Keratinocyte (primary cell): ENCODE data around the gene ARRB1. TPM values are rescaled to one million over a fixed set of nuclear protein-coding genes. Genes with fewer than 3 reads are reported as not detected.

Source experiments
- DNase-seq: peaks from one replicate; pipeline ENCODE4 v3.0.0-alpha.2; 2011; ENCODE audit warnings: low read depth, missing footprints, low spot score
- FAIRE-seq: peaks from 2 replicates; lab custom pipeline; 2011; peaks lifted over from hg19 to GRCh38; lab: Jason Lieb, UNC
- H2AFZ ChIP-seq: 2 replicates; pipeline ENCODE4 v1.6.0; 2012; ENCODE audit warnings: low read length, control low read depth, inconsistent platforms; ENCODE audit not compliant: control insufficient read depth
- H3K27ac ChIP-seq: 2 replicates; pipeline ENCODE4 v1.5.1; 2011; ENCODE audit warnings: low read length; ENCODE audit not compliant: control insufficient read depth, insufficient read depth
- H3K27me3 ChIP-seq: 3 replicates; pipeline ENCODE4 v1.6.0; 2011; ENCODE audit warnings: low read length; ENCODE audit not compliant: control insufficient read depth, insufficient read depth; ENCODE audit errors: extremely low read depth
- H3K36me3 ChIP-seq, 2 experiments: 2 replicates in 1 of 2; 3 replicates in 1 of 2; pipeline ENCODE4 v1.5.1; 2011; ENCODE audit warnings: low read length in 2 of 2, mild to moderate bottlenecking in 1 of 2; ENCODE audit not compliant: control insufficient read depth in 2 of 2, insufficient read depth in 2 of 2; ENCODE audit errors: extremely low read depth in 1 of 2
- H3K4me1 ChIP-seq: 3 replicates; pipeline ENCODE4 v1.5.1; 2011; ENCODE audit warnings: low read length; ENCODE audit not compliant: control insufficient read depth, insufficient read depth; ENCODE audit errors: extremely low read depth
- H3K4me2 ChIP-seq: 3 replicates; pipeline ENCODE4 v1.6.0; 2011; ENCODE audit warnings: low read depth, low read length; ENCODE audit not compliant: control insufficient read depth, insufficient read depth; ENCODE audit errors: extremely low read depth
- H3K4me3 ChIP-seq, 3 experiments: fragments of 200-600 bp in 1 of 3; sonication (generic) in 1 of 3; 2 replicates in 2 of 3; 3 replicates in 1 of 3; pipeline ENCODE4 v1.5.1; 2011 to 2016; ENCODE audit warnings: low read length in 3 of 3, mild to moderate bottlenecking in 3 of 3, control low read depth in 2 of 3, inconsistent platforms in 1 of 3, low read depth in 1 of 3, mixed read lengths in 1 of 3, mixed run types in 1 of 3, moderate library complexity in 1 of 3; ENCODE audit not compliant: control insufficient read depth in 2 of 3, insufficient read depth in 2 of 3; ENCODE audit errors: extremely low read depth in 1 of 3
- H3K79me2 ChIP-seq: 2 replicates; pipeline ENCODE4 v1.6.0; 2012; ENCODE audit warnings: low read length; ENCODE audit not compliant: control insufficient read depth, insufficient read depth
- H3K9ac ChIP-seq: 3 replicates; pipeline ENCODE4 v1.6.0; 2011; ENCODE audit warnings: low read length; ENCODE audit not compliant: control insufficient read depth, insufficient read depth; ENCODE audit errors: extremely low read depth
- H3K9me1 ChIP-seq: 3 replicates; pipeline ENCODE4 v1.6.0; 2011; ENCODE audit warnings: low read length; ENCODE audit not compliant: control insufficient read depth, insufficient read depth; ENCODE audit errors: extremely low read depth
- H3K9me3 ChIP-seq: 2 replicates; pipeline ENCODE4 v1.5.1; 2012; ENCODE audit warnings: low read depth, low read length; ENCODE audit not compliant: control insufficient read depth
- H4K20me1 ChIP-seq: 3 replicates; pipeline ENCODE4 v1.6.0; 2011; ENCODE audit warnings: low read length; ENCODE audit not compliant: control insufficient read depth, insufficient read depth; ENCODE audit errors: extremely low read depth
- EZH2 ChIP-seq: IDR thresholded peaks from one replicate; pipeline ENCODE4 v1.6.1; 2012; ENCODE audit warnings: inconsistent platforms, mild to moderate bottlenecking, low read length, moderate library complexity
- dilution Hi-C: fragments of 300-500 bp; cut with MboI; formaldehyde crosslinking; loops from one replicate; pipeline ENCODE4 v1.7.0; 2020; ENCODE audit warnings: low sequenced_read_pairs; ENCODE audit not compliant: extremely low pct_ligation_motif_present
- polyA plus RNA-seq, 5 experiments: library from polyadenylated mRNA; depleted of rRNA in 3 of 5; stranded (reverse) in 3 of 5; stranded (forward) in 1 of 5; unstranded in 1 of 5; fragments of >200 nt; gene quantifications; 1 replicate in 1 of 5; 2 replicates in 3 of 5; 3 replicates in 1 of 5; pipeline versions ENCODE4 v1.2.1 to v1.2.3, GENCODE V29; 2011 to 2012; ENCODE audit warnings: missing spikeins in 2 of 5, low read depth in 1 of 5, low replicate concordance in 1 of 5
- TF ChIP-seq, protein P1 (sequence below), 3 experiments: IDR thresholded peaks in 1 of 3; conservative IDR thresholded peaks in 1 of 3; optimal IDR thresholded peaks in 1 of 3; 2 replicates in 2 of 3; 3 replicates in 1 of 3; pipeline versions ENCODE3 to v1.5.1; 2011; ENCODE audit warnings: low read length in 3 of 3, mild to moderate bottlenecking in 3 of 3, moderate library complexity in 2 of 3, control low read depth in 1 of 3, inconsistent platforms in 1 of 3; ENCODE audit not compliant: insufficient read depth in 2 of 3; ENCODE audit errors: extremely low read depth in 1 of 3

Gene ARRB1
- polyA plus RNA-seq, 1 donor (not counting 4 experiments of a cell fraction or from before 2014, with no cell fraction given): 0.94 TPM

DNA sequence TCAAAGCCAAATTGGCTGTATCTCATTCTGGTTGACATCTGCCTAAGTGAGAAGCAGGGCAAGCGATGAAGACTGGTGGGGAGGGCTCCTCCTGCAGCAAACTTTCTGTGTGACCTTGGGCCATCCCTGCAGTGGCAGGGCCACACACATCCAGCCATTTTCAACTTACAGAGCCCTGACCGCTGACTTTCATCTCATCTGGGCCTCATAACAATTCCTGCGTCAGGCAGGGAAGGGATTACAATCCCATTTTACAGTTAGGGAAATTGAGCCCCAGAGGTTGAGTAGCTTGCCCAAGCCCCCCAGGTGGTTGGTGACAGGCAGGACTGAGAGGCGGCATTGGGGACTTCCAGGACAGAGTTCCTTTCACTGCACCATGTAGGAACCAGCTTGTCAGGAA, 89.0 kb downstream of the ARRB1 start:
- Histone ChIP-seq H3K4me2 (no peak overlapping the region), H2AFZ (no peak overlapping the region), H3K4me3 (no peak overlapping the region), H3K9me3 (no peaks in the 10 kb centered on the region), H3K9me1 (no peaks in the 10 kb centered on the region), H3K27ac (no peak overlapping the region), H3K9ac (no peak overlapping the region), H3K4me1 (no peaks in the 10 kb centered on the region), H3K36me3 (no peaks in the 10 kb centered on the region), H3K79me2 (no peaks in the 10 kb centered on the region), H3K27me3 (peaks cover 7% of the 10 kb centered on the region), H4K20me1 (no peaks in the 10 kb centered on the region)
- FAIRE-seq (no peak), DNase-seq (no peak)
- dilution Hi-C loops: no loop called here
- no peak for TF ChIP-seq EZH2
- TF ChIP-seq, protein P1, sequence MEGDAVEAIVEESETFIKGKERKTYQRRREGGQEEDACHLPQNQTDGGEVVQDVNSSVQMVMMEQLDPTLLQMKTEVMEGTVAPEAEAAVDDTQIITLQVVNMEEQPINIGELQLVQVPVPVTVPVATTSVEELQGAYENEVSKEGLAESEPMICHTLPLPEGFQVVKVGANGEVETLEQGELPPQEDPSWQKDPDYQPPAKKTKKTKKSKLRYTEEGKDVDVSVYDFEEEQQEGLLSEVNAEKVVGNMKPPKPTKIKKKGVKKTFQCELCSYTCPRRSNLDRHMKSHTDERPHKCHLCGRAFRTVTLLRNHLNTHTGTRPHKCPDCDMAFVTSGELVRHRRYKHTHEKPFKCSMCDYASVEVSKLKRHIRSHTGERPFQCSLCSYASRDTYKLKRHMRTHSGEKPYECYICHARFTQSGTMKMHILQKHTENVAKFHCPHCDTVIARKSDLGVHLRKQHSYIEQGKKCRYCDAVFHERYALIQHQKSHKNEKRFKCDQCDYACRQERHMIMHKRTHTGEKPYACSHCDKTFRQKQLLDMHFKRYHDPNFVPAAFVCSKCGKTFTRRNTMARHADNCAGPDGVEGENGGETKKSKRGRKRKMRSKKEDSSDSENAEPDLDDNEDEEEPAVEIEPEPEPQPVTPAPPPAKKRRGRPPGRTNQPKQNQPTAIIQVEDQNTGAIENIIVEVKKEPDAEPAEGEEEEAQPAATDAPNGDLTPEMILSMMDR (optimal IDR thresholded peaks at IDR 0.05 in 1 of 3, IDR thresholded peaks at IDR 0.05 in 1 of 3, conservative IDR thresholded peaks at IDR 0.05 in 1 of 3; ENCODE audit: extremely low read depth in 1 of 3, insufficient read depth in 2 of 3, low read length in 3 of 3): no peak

DNA sequence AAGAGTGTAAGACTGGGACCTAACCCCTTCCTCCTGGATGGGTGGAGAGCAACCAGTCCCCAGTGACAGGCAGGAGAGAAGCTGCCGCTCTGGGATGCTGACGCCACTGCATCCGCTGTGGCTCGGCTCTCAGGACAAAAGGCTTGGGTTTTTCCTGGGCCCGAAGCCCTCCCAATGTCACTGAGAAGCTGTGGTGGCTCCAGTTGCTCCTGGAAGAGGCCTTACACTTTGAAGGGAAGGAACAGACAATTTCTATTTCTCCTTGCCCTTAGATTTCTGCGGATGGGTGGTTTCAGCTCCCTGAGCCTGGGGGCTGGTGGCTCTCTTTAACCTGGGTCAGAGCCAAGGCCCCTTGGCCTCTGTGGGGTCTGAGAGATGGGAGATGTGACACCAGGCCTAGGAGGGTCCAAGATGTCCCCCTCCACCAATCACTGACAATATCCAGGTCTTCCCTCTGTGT, 89.5 kb downstream of the ARRB1 start:
- H3K4me2 ChIP-seq: no peak overlapping the region

More for the DNA sequence above, 89.5 kb downstream of the ARRB1 start:
- Histone ChIP-seq H4K20me1 (no peaks in the 10 kb centered on the region), H3K4me1 (no peaks in the 10 kb centered on the region), H3K4me3 (no peak overlapping the region), H3K9me1 (no peaks in the 10 kb centered on the region), H3K36me3 (no peaks in the 10 kb centered on the region), H3K9ac (no peak overlapping the region), H3K79me2 (no peaks in the 10 kb centered on the region), H2AFZ (no peak overlapping the region), H3K27ac (no peak overlapping the region), H3K9me3 (no peaks in the 10 kb centered on the region), H3K27me3 (peaks cover 7% of the 10 kb centered on the region)
- no peak for FAIRE-seq
- DNase-seq: no peak
- TF ChIP-seq, protein P1 (optimal IDR thresholded peaks at IDR 0.05 in 1 of 3, IDR thresholded peaks at IDR 0.05 in 1 of 3, conservative IDR thresholded peaks at IDR 0.05 in 1 of 3; ENCODE audit: extremely low read depth in 1 of 3, insufficient read depth in 2 of 3, low read length in 3 of 3): no peak
- no peak for TF ChIP-seq EZH2
- dilution Hi-C loops: no loop called here
